Stimulated activated naive CD8-positive, alpha-beta T cell treated with anti-CD3 and anti-CD28 coated beads, Interleukin-15, amount 100 ng/mL, for 72 hours (primary cell): Measurements from ENCODE around the gene IGSF3.
"Not testable (repeated sequence)": the region's sequence is repeated elsewhere in the genome, so short reads cannot be mapped to it uniquely, and the experiment has no call there.

ENCODE experiments used
- ATAC-seq: fragments of 150-1000 bp; cut with Tn5 transposase; 2 replicates; pipeline ENCODE4 v1.10.0; 2021; ENCODE audit warnings: mild to moderate bottlenecking, moderate library complexity
- DNase-seq, 2 donors: peaks; one replicate each; pipeline ENCODE4 v3.0.0; 2021 to 2022
- H3K27ac Mint-ChIP-seq, 2 donors: one replicate each; pipeline ENCODE4 v1.8.0; 2022; ENCODE audit warnings: mild to moderate bottlenecking in 2 of 2, mixed read lengths in 2 of 2, moderate library complexity in 2 of 2
- H3K27me3 Mint-ChIP-seq: one replicate; pipeline ENCODE4 v1.8.0; 2022; ENCODE audit warnings: mixed read lengths
- H3K4me1 Mint-ChIP-seq: one replicate; pipeline ENCODE4 v1.8.0; 2022; ENCODE audit warnings: mild to moderate bottlenecking, mixed read lengths
- H3K4me3 Mint-ChIP-seq, 2 donors: one replicate each; pipeline ENCODE4 v1.8.0; 2022; ENCODE audit warnings: mild to moderate bottlenecking in 2 of 2, mixed read lengths in 2 of 2, moderate library complexity in 1 of 2
- H3K9me3 Mint-ChIP-seq, 2 donors: one replicate each; pipeline ENCODE4 v1.8.0; 2022; ENCODE audit warnings: mixed read lengths in 2 of 2

IGSF3 gene

GRCh38 chr1:116573431-116574095 is 94.0 kb downstream of the IGSF3 start:
- ATAC-seq (no peak), DNase-seq (no peak)
- no peaks in the 10 kb centered on the region for H3K9me3 Mint-ChIP-seq
- peaks cover 45% of the 10 kb centered on the region for H3K4me1 Mint-ChIP-seq
- no peak overlapping the region for H3K27ac Mint-ChIP-seq
- no peak overlapping the region for H3K4me3 Mint-ChIP-seq
- H3K27me3 Mint-ChIP-seq, result peaks cover 37% of the 10 kb centered on the region

GRCh38 chr1:116572771-116573430 is 94.6 kb downstream of the IGSF3 start:
- H3K27me3 Mint-ChIP-seq, result peaks cover 37% of the 10 kb centered on the region
- H3K9me3 Mint-ChIP-seq, result no peaks in the 10 kb centered on the region
- DNase-seq, result no peak
- H3K4me1 Mint-ChIP-seq, result peaks cover 51% of the 10 kb centered on the region
- no peak overlapping the region for H3K27ac Mint-ChIP-seq
- no peak overlapping the region for H3K4me3 Mint-ChIP-seq
- ATAC-seq, result no peak

- no peaks in the 10 kb centered on the region for H3K9me3 Mint-ChIP-seq
- ATAC-seq (no peak), DNase-seq (no peak)
- peaks cover 29% of the 10 kb centered on the region for H3K27me3 Mint-ChIP-seq
- H3K4me1 Mint-ChIP-seq, result peaks cover 55% of the 10 kb centered on the region
- H3K27ac Mint-ChIP-seq, result peak overlapping the region in 1 of 2 donors; percentile 90
- H3K4me3 Mint-ChIP-seq, result peak overlapping the region; percentile 86 to 88
Observed at GRCh38 chr1:116572099-116572498, 95.4 kb downstream of the IGSF3 start.

GRCh38 chr1:116571215-116571919 is 96.2 kb downstream of the IGSF3 start:
- DNase-seq, result no peak

GRCh38 chr1:116570358-116571214 is 96.9 kb downstream of the IGSF3 start, which contains the start of gene CD58:
CD58 (minus strand) TSS chr1:116571026; CDS start chr1:116570972, 54 bp downstream.
- Mint-ChIP-seq H3K27me3 (peaks cover 20% of the 10 kb centered on the region), H3K27ac (peak within 1 kb of the TSS; percentile 82 to 90), H3K9me3 (no peaks in the 10 kb centered on the region), H3K4me3 (peak within 1 kb of the TSS; percentile 86 to 88), H3K4me1 (peaks cover 64% of the 10 kb centered on the region)
- ATAC-seq (peak; percentile 91), DNase-seq (peak; percentile 81 to 89)

More at GRCh38 chr1:116571215-116571919, 96.2 kb downstream of the IGSF3 start:
- H3K27me3 Mint-ChIP-seq, result peaks cover 22% of the 10 kb centered on the region
- peaks cover 59% of the 10 kb centered on the region for H3K4me1 Mint-ChIP-seq
- H3K9me3 Mint-ChIP-seq, result no peaks in the 10 kb centered on the region
- ATAC-seq, result peak; percentile 7
- H3K4me3 Mint-ChIP-seq, result peak overlapping the region; percentile 86 to 88
- peak overlapping the region; percentile 82 to 90 for H3K27ac Mint-ChIP-seq

- H3K27me3 Mint-ChIP-seq, result peaks cover 20% of the 10 kb centered on the region
- H3K4me3 Mint-ChIP-seq, result peak overlapping the region; percentile 86 to 88
- peaks cover 67% of the 10 kb centered on the region for H3K4me1 Mint-ChIP-seq
- H3K9me3 Mint-ChIP-seq, result peaks cover 0 to 4% of the 10 kb centered on the region in 2 donors
- DNase-seq (peak; percentile 26 to 28), ATAC-seq (peak; percentile 2)
- H3K27ac Mint-ChIP-seq, result peak overlapping the region in 1 of 2 donors; percentile 66
Observed at GRCh38 chr1:116569776-116570357, 97.7 kb downstream of the IGSF3 start.

GRCh38 chr1:116569381-116569670 is 98.2 kb downstream of the IGSF3 start:
- Mint-ChIP-seq H3K4me3 (peak overlapping the region; percentile 86 to 88), H3K9me3 (peaks cover 2 to 9% of the 10 kb centered on the region in 2 donors), H3K27me3 (peaks cover 17% of the 10 kb centered on the region), H3K27ac (no peak overlapping the region), H3K4me1 (peaks cover 67% of the 10 kb centered on the region)
- ATAC-seq, result no peak
- DNase-seq, result no peak

- ATAC-seq, result no peak
- H3K27me3 Mint-ChIP-seq, result peaks cover 13% of the 10 kb centered on the region
- DNase-seq, result no peak
- peaks cover 65% of the 10 kb centered on the region for H3K4me1 Mint-ChIP-seq
- H3K27ac Mint-ChIP-seq, result no peak overlapping the region
- peaks cover 7 to 14% of the 10 kb centered on the region in 2 donors for H3K9me3 Mint-ChIP-seq
- H3K4me3 Mint-ChIP-seq, result peak overlapping the region; percentile 86 to 88
Observed at GRCh38 chr1:116568662-116569380, 98.7 kb downstream of the IGSF3 start.

- Mint-ChIP-seq H3K27me3 (peaks cover 13% of the 10 kb centered on the region), H3K9me3 (peaks cover 7 to 21% of the 10 kb centered on the region in 2 donors), H3K4me1 (peaks cover 63% of the 10 kb centered on the region), H3K27ac (no peak overlapping the region), H3K4me3 (peak overlapping the region in 1 of 2 donors; percentile 18)
- ATAC-seq, result no peak
- DNase-seq, result no peak
Observed at GRCh38 chr1:116567790-116568661, 99.5 kb downstream of the IGSF3 start.

GRCh38 chr1:116565222-116565621 is 102.3 kb downstream of the IGSF3 start:
- no peak for DNase-seq
- Mint-ChIP-seq H3K4me3 (no peak overlapping the region), H3K4me1 (peaks cover 65% of the 10 kb centered on the region), H3K27me3 (no peaks in the 10 kb centered on the region), H3K27ac (no peak overlapping the region), H3K9me3 (peaks cover 15 to 25% of the 10 kb centered on the region in 2 donors)
- no peak for ATAC-seq

- Mint-ChIP-seq H3K27me3 (no peaks in the 10 kb centered on the region), H3K4me1 (peaks cover 62% of the 10 kb centered on the region), H3K9me3 (peaks cover 15 to 25% of the 10 kb centered on the region in 2 donors), H3K4me3 (no peak overlapping the region), H3K27ac (no peak overlapping the region)
- DNase-seq, result no peak
- ATAC-seq, result no peak
Observed at GRCh38 chr1:116564426-116564825, 103.1 kb downstream of the IGSF3 start.

GRCh38 chr1:116562465-116562864 is 105.1 kb downstream of the IGSF3 start:
- not testable (repeated sequence) for DNase-seq, H3K27me3 Mint-ChIP-seq, H3K4me3 Mint-ChIP-seq, ATAC-seq
- peaks cover 15 to 25% of the 10 kb centered on the region in 2 donors for H3K9me3 Mint-ChIP-seq
- H3K27ac Mint-ChIP-seq, result peak overlapping the region in 1 of 2 donors; percentile 2
- peaks cover 63% of the 10 kb centered on the region for H3K4me1 Mint-ChIP-seq

GRCh38 chr1:116561563-116561962 is 106.0 kb downstream of the IGSF3 start:
- DNase-seq (no peak), ATAC-seq (no peak)
- no peaks in the 10 kb centered on the region for H3K27me3 Mint-ChIP-seq
- H3K4me3 Mint-ChIP-seq, result no peak overlapping the region
- H3K27ac Mint-ChIP-seq, result no peak overlapping the region
- H3K9me3 Mint-ChIP-seq, result peaks cover 15 to 25% of the 10 kb centered on the region in 2 donors
- H3K4me1 Mint-ChIP-seq, result peaks cover 68% of the 10 kb centered on the region
